SKM-1 (cell line): ENCODE data around the gene SLC22A23.

Experiments used
- DNase-seq: peaks from one replicate; lab custom pipeline; 2025; ENCODE audit not compliant: unreplicated experiment; lab: John Stamatoyannopoulos, UW

SLC22A23 gene

GRCh38 chr6:3355358-3356055 is 101.3 kb downstream of the SLC22A23 start:
- DNase-seq = no peak

DNA sequence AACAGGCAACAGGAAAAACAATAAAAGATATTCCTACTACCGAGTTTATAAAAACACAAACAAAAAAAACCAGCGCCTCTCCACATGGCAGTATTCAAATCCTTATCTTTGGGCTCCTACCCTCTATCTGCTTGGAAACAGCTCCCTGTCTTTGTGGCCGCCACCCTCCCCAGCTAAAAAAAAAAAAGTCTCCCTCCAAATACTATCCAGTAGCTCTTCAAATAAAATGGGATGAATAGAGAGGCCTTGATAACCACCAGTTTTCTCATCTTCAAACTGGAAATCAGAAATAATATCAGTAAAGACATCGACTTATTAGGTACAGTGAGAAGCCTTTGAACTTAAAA is 101.9 kb downstream of the SLC22A23 start:
- no peak for DNase-seq

- no peak for DNase-seq
Measured at GRCh38 chr6:3353939-3354338, 102.9 kb downstream of the SLC22A23 start.

DNA sequence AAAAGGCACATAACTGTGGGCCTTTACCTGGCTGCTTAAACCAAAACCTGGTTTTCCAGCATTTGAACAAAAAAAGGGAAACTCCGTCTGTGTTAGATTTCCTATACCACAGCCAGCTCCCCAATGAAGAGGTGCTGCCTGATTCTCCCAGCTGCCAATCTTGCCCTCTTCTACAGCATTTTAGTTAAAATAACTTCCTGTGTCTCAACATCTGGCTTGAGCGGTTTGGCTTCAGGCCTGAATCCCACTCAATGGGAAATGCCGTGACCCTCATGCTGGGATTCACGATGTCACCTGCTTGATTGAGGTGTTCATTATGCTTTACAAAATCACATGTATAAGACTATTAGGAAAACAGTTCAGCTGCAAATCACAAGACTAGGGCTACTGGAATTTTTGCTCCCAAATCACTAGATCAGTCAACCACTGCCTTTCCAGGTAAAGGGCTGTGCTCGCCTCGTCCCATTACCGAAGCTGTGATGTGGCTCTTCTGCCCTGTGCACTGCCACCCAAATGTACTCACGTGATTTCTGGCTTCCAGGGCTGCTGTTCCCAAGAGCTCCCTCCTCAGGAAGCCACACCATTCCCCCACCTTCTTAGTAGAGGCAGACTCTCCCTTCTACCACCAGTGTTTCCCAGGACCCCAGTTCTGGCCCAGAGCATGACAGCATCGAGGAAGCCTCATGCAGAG is 103.5 kb downstream of the SLC22A23 start:
- no peak for DNase-seq

DNA sequence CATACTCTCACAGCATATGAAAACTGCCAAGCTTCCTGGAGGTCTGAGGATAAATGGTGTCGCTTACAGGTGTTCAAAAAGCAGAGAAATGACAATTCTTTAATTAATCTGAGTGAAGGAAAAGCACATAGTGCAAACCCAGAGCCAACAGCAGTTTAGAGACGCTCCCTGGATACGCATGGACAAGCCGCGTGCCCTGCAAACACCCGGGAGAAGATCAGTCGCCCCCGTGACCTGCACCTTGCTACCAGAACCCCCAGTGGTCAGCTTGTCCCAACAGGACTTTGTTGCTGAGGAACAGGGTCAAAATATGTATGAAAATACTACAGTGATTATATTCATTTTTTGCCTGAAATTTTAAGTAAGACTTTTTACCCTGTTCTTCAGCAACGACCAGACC is 104.2 kb downstream of the SLC22A23 start:
- DNase-seq = no peak

DNA sequence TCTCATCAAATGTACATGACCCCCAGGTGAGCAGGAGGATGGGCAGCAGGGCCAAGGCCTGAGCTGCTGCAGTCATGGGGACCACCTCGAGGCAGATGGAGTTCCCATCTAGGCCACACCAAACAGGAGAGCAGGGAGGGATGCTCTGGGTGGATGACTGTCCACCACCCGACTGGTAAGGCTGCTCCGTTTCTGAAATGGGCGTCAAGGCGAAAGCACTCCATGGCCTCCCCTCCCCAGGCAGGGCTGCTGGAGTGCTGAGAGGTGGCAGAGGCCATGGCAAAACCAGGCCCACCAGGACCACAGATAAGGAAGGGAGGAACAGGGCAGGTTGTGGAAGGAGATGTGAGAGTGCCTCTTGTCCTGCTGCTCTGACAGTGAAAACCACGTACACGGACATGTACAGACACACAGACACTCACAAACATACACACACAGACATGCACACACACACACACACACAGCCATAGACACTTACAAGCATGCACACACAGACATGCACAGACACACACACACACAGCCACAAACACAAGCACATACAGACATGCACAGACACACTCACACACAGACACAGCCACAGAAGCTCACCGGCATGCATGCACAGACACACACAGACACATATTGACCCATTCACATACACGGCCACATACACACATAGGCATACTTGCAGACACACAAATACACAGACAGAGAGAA is 104.9 kb downstream of the SLC22A23 start:
- DNase-seq = no peak

GRCh38 chr6:3351105-3351676 is 105.7 kb downstream of the SLC22A23 start:
- no peak for DNase-seq

DNA sequence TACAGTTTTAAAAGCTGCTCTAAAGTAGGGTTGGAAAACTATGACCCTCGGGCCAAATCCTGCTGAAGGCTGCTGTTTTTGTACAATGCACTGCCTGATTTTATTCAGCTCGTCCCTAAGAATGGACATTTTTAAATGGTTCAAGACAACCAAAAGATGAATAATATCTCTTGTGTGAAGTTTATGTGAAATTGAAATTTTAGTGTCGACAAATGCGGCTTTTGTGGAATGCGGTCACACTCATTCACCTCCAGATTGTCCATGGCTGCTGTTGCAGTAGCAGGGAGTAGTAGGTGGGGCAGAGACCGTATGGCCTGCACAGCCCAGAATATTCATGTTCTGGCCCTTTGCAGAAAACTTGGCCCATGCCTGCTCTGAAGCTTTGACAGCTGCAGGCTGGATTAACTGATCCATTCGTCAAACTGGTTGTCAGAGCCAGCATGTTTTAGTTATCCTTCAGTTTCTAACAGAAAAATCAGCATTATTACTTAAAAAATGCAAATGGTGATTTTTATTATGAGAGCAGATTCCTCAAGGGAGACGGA is 106.5 kb downstream of the SLC22A23 start:
- no peak for DNase-seq

- no peak for DNase-seq
Measured at GRCh38 chr6:3349388-3350251, 107.2 kb downstream of the SLC22A23 start.

GRCh38 chr6:3348821-3349220 is 108.0 kb downstream of the SLC22A23 start:
- no peak for DNase-seq

- no peak for DNase-seq
Measured at GRCh38 chr6:3347826-3348225, 109.0 kb downstream of the SLC22A23 start.

DNA sequence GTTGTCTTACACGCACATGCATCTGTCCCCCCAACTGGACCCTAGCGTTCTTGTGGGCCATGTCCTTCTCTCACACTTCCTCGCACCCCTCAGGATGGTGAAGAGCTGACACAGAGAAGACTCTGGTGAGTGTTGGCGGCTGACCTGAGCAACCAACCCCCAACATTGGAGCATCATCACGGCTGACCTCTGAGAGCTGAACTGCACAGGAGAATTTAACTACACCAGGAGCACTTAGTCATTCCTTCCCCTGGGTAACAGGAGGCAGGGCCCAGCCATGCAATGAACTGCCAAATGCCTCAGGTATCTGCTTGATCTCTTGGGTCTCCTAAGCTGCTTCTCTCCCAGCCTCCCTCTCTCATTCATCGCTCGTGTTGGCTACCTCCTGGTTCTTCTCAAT is 109.6 kb downstream of the SLC22A23 start:
- DNase-seq = no peak

DNA sequence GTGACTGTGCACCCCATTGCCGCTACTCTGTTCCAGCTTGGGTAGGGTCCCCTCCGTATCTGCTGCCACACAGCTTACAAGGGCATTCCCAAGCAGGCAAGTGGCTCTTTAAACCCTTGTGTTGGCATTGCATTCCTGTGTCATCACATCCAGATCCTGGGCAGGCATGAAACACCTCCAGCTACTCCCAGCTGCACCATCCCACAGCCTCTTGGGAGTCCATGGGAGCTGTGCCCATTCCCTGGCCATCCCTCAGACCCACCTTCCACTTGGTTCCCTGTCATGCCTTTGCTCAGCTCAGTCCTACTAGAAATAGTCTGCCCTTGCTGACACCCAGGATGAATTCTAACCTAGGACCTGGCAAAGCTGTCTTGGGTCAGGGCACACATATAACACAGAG is 110.4 kb downstream of the SLC22A23 start:
- DNase-seq = no peak

DNA sequence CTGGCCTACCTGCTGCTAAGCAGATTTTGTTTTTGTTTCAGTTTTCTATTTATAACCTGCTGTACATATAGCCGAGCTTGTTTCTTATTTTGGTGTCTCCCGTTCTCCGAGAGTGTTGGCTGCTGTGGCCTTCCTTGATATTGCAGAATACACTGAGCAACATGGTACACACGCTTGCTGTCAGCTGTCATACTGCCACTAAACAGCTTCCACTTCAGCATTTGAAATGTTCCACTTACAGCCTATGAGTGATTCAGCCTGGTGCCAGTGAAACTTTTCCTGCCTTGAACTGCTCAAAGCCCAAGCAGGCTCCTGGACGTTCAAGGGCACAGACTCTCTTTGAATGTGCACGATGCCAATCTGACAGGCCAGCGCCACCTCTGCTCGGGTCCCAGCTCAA is 111.0 kb downstream of the SLC22A23 start:
- no peak for DNase-seq

GRCh38 chr6:3343089-3343883 is 113.6 kb downstream of the SLC22A23 start:
- DNase-seq = no peak

DNA sequence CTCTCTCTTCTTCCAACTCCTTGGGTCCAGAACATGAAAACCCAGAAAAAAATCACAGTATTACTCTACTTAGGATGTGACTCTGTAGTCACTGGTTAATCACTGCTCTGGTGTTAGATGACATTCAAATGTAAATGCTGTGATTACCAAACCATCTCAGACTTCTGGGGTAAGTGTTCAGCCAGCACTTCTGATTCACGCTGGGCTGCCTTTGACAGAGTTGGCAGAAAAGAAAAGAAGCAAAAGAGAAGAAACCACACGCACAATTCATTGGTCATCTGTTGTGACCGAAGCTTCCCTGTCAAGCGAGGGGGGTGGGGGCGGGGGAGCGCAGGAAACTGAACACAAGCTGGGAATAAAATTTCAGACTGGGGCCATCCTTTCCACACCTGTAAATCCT is 115.4 kb downstream of the SLC22A23 start:
- DNase-seq = no peak

GRCh38 chr6:3340894-3341293 is 116.0 kb downstream of the SLC22A23 start:
- no peak for DNase-seq

- no peak for DNase-seq
Measured at GRCh38 chr6:3340358-3340802, 116.5 kb downstream of the SLC22A23 start.

GRCh38 chr6:3339811-3340210 is 117.0 kb downstream of the SLC22A23 start:
- no peak for DNase-seq
